Caco-2 (cell line): ENCODE data around the gene PABPC1L. TPM values are rescaled to one million over a fixed set of nuclear protein-coding genes. Genes with fewer than 3 reads are reported as not detected.

Experiments used
- BruUV-seq: library from RNA; stranded (reverse); fragments of 400-500 nt; replicated peaks from 2 replicates; lab custom pipeline; 2021; lab: Mats Ljungman, UMichigan
- CTCF ChIA-PET: fragments of 300-600 bp; sonication (Branson Sonifier 250); formaldehyde crosslinking; loops from one replicate; lab custom pipeline; 2022; ENCODE audit warnings: antibody characterized with exemption; lab: Charles Lee
- POLR2A ChIA-PET: fragments of 300-600 bp; sonication (Branson Sonifier 250); formaldehyde crosslinking; loops from one replicate; lab custom pipeline; 2022; ENCODE audit warnings: antibody characterized with exemption; lab: Charles Lee
- DNase-seq, 2 experiments: peaks; one replicate each; pipeline versions ENCODE4 v3.0.0 to v3.0.0-alpha.2; 2020 to 2022
- H3K27me3 ChIP-seq: replicated peaks from 2 replicates; pipeline ENCODE4 v1.6.0; 2011; ENCODE audit warnings: low read length; ENCODE audit not compliant: control insufficient read depth, insufficient read depth
- H3K36me3 ChIP-seq: 2 replicates; pipeline ENCODE4 v1.5.1; 2011; ENCODE audit warnings: low read length; ENCODE audit not compliant: control insufficient read depth, insufficient read depth
- H3K4me1 ChIP-seq: fragments of 250-450 bp; sonication (Bioruptor Pico); 2 replicates; pipeline ENCODE4 v1.5.1; 2020; ENCODE audit warnings: mild to moderate bottlenecking
- H3K4me3 ChIP-seq: 2 replicates; pipeline ENCODE4 v1.5.1; 2011; ENCODE audit warnings: low read depth, mild to moderate bottlenecking, control low read depth, low read length
- H3K9me3 ChIP-seq: fragments of 250-450 bp; sonication (Bioruptor Pico); 2 replicates; pipeline ENCODE4 v1.5.1; 2020; ENCODE audit warnings: mild to moderate bottlenecking, moderate library complexity
- H3K27ac Mint-ChIP-seq: one replicate; pipeline ENCODE4 v1.8.0; 2022; ENCODE audit warnings: mixed read lengths; ENCODE audit not compliant: unreplicated experiment
- H3K27me3 Mint-ChIP-seq: one replicate; pipeline ENCODE4 v1.8.0; 2022; ENCODE audit warnings: mixed read lengths; ENCODE audit not compliant: insufficient read depth, unreplicated experiment
- H3K36me3 Mint-ChIP-seq: one replicate; pipeline ENCODE4 v1.8.0; 2022; ENCODE audit warnings: mild to moderate bottlenecking, mixed read lengths; ENCODE audit not compliant: insufficient read depth, unreplicated experiment
- H3K4me1 Mint-ChIP-seq: one replicate; pipeline ENCODE4 v1.8.0; 2022; ENCODE audit warnings: low read depth, mixed read lengths; ENCODE audit not compliant: unreplicated experiment
- H3K4me3 Mint-ChIP-seq: one replicate; pipeline ENCODE4 v1.8.0; 2022; ENCODE audit warnings: mild to moderate bottlenecking, moderate library complexity, mixed read lengths; ENCODE audit not compliant: unreplicated experiment
- H3K9me3 Mint-ChIP-seq: one replicate; pipeline ENCODE4 v1.8.0; 2022; ENCODE audit warnings: mixed read lengths; ENCODE audit not compliant: unreplicated experiment
- CTCF ChIP-seq, 2 experiments: fragments of 200-600 bp in 1 of 2; IDR thresholded peaks; 1 replicate in 1 of 2; 2 replicates in 1 of 2; pipeline versions ENCODE4 v1.5.1 to v1.8.0; 2011 to 2022; ENCODE audit warnings: antibody characterized with exemption in 1 of 2, control low read depth in 1 of 2, inconsistent platforms in 1 of 2, low read depth in 1 of 2, low read length in 1 of 2, mild to moderate bottlenecking in 1 of 2, moderate library complexity in 1 of 2; ENCODE audit not compliant: insufficient read depth in 1 of 2, severe bottlenecking in 1 of 2, unreplicated experiment in 1 of 2
- intact Hi-C: fragments of 100-400 bp; cut with micrococcal nuclease; formaldehyde crosslinking; loops from one replicate; pipeline ENCODE4 v1.10.0; 2022; ENCODE audit not compliant: unreplicated experiment
- total RNA-seq: library from RNA; stranded (reverse); gene quantifications from 2 replicates; pipeline ENCODE4 v1.2.3, GENCODE V29; 2022

The PABPC1L gene
- total RNA-seq, 1 experiment from 2014 or later, result 255 TPM

- H3K27ac Mint-ChIP-seq, result no peak overlapping the region
- peaks cover 1% of the 10 kb centered on the region; the same call in 1 of the 2 replicates for H3K36me3 ChIP-seq
- intact Hi-C loops, result loop anchor here (10.0 kb wide), 2 partner anchors 363 to 673 kb away; partner anchors contain the start of genes OSER1 and SERINC3
- ChIA-PET POLR2A (interaction anchor here (1.3 kb wide), 1 partner anchor 73 kb away, joined by 4 read pairs; the partner anchor contains the start of gene TOMM34), CTCF (interaction anchor here (0.8 to 1.5 kb wide), 2 partner anchors 22 to 203 kb away, joined by 7 to 16 read pairs; partner anchors contain the start of gene PABPC1L)
- H3K36me3 Mint-ChIP-seq, result peaks cover 48% of the 10 kb centered on the region
- no TSS peak for BruUV-seq
- peaks cover 34% of the 10 kb centered on the region for H3K4me1 Mint-ChIP-seq
- H3K9me3 ChIP-seq, result no peaks in the 10 kb centered on the region
- peaks cover 34% of the 10 kb centered on the region for H3K4me1 ChIP-seq
- peak overlapping the region; percentile 99 for H3K4me3 Mint-ChIP-seq
- H3K27me3 Mint-ChIP-seq, result no peaks in the 10 kb centered on the region
- H3K9me3 Mint-ChIP-seq, result no peaks in the 10 kb centered on the region
- no peak for DNase-seq
- H3K4me3 ChIP-seq, result peak overlapping the region; percentile 2; the same call in 1 of the 2 replicates
- H3K27me3 ChIP-seq, result no peaks in the 10 kb centered on the region
- no peak for TF ChIP-seq CTCF (IDR thresholded peaks at IDR 0.05; ENCODE audit: insufficient read depth in 1 of 2, low read depth in 1 of 2, low read length in 1 of 2, severe bottlenecking in 1 of 2, unreplicated experiment in 1 of 2)
Measured at GRCh38 chr20:44887466-44887865, 22.4 kb upstream of the PABPC1L start.

DNA sequence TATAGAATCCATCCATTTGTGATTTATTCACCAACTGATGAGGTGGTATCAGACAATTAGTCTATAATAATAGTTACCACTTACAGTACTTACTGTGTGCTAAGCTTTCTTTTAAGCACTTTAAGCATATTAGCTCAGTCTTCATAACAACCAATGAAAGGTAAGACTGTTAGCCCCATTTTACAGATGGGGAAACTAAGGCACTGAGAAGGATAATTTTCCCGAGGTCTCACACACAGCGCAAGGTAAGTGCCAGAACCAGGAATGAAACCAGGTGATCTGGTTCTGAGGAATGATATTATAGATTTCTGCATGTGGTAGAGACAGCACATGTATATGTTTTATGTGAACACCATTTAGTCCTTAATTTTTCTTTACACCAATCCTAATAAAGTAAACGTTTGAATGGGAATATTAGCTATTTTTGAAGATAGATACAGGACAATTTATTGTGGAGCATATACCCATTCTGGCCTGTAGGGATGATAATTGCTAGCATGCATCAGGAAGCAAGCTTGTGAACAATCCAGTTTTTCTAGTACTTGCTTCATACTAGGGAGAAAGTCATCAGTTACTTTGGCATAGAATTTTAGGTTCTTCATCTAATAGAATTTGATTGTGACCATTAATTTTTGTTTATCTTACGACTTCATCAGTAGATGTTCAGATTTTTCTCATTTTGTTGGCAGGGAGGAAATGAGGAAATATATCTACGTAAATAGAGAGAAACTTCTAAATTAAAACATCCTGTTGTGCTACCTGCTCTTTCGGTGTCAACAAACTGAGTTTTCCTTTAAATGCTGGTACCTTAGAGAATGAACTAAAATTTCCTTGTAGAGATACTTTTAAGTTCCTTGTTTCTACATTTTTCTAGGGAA lies 21.4 kb upstream of the PABPC1L start:
- POLR2A ChIA-PET, result interaction anchor here (1.1 to 1.4 kb wide), 3 partner anchors 21 to 203 kb away, joined by 3 to 4 read pairs (median 3); partner anchors contain the start of genes PABPC1L and TOMM34

More for the DNA sequence above, 21.4 kb upstream of the PABPC1L start:
- intact Hi-C loops, result loop anchor here (1.0 to 10.0 kb wide), 3 partner anchors 23 to 674 kb away; partner anchors contain the start of genes OSER1 and SERINC3
- no peak overlapping the region for H3K27ac Mint-ChIP-seq
- Histone ChIP-seq H3K4me3 (no peak overlapping the region), H3K36me3 (peaks cover 1% of the 10 kb centered on the region; the same call in 1 of the 2 replicates), H3K4me1 (peaks cover 34% of the 10 kb centered on the region), H3K9me3 (no peaks in the 10 kb centered on the region), H3K27me3 (no peaks in the 10 kb centered on the region)
- peaks cover 54% of the 10 kb centered on the region for H3K36me3 Mint-ChIP-seq
- BruUV-seq, result no TSS peak
- peak; percentile 39 to 73 for TF ChIP-seq CTCF (IDR thresholded peaks at IDR 0.05; ENCODE audit: insufficient read depth in 1 of 2, low read depth in 1 of 2, low read length in 1 of 2, severe bottlenecking in 1 of 2, unreplicated experiment in 1 of 2)
- peak overlapping the region; percentile 29 for H3K4me3 Mint-ChIP-seq
- H3K4me1 Mint-ChIP-seq, result peaks cover 34% of the 10 kb centered on the region
- H3K27me3 Mint-ChIP-seq, result no peaks in the 10 kb centered on the region
- CTCF ChIA-PET, result interaction anchor here (0.6 to 1.6 kb wide), 6 partner anchors 8 to 205 kb away, joined by 3 to 16 read pairs (median 6); partner anchors contain the start of genes PABPC1L and TOMM34
- H3K9me3 Mint-ChIP-seq, result no peaks in the 10 kb centered on the region
- peak in 1 of 2 experiments; percentile 63 for DNase-seq
